Activated CD4-positive, alpha-beta T cell treated with anti-CD3 and anti-CD28 coated beads, Interleukin-2, amount 50 U/mL, for 24 hours (primary cell): ENCODE measurements around the gene SEMA5B.

Source experiments
- DNase-seq, 2 donors: peaks; one replicate each; pipeline ENCODE4 v3.0.0-alpha.2; 2020; ENCODE audit warnings: low read depth in 1 of 2, low spot score in 1 of 2

SEMA5B gene

GRCh38 chr3:123060054-123060453, 32.5 kb upstream of the SEMA5B start:
- no peak for DNase-seq

- no peak for DNase-seq
Measured at GRCh38 chr3:123058505-123058904, 30.9 kb upstream of the SEMA5B start.

GRCh38 chr3:123055352-123055751, 27.8 kb upstream of the SEMA5B start:
- DNase-seq: no peak

DNA sequence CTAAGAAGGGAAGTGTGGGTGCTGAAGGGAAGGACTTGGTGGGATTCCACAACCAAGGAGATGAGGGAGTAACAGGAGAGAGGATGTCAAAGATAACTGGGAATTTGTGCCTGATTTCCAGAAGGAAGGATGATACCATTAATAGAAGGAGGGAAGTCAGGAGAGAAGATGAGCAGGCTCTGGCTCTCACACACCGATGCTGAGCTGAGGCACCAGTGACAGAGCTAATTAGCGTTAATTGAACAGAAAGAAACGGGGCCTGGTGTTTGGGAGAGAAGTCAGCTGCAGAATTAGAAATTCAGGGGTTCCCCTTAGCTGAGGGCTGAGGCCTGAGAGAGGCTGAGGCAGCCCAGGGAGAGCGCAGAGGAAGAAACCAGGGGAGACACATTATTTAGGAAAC, 27.4 kb upstream of the SEMA5B start:
- DNase-seq: no peak

DNA sequence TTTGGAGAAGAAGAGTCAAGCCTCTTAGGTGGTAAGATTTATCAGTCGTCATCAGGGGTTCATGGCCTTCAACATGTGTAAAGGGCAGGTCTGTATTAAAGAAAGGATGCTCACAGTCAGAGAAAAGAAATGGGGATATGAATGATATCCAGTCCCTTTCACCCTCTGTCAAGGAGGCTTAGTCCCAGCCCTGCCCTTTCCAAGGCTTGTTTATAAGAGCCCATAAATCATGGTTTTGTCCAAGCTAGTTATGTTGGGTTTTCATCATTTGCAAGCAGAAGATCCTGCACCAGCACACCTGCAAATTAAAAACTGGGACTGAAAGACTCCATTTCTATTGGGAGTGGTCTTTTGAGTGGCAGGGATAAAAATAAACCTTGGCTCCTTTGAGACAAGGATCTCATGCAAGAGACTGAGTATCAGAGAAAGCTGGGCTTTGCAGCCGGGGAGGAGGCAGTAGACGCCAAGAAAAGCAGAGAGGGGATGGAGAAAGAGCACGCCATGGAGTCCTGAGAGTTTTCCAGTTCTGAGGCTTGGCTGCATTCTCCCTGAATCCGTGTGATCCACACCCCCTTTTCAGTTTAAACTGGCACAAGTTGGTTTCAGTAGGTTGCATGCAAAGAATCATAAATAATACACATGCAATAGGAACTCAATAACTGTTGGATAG, 26.7 kb upstream of the SEMA5B start:
- no peak for DNase-seq

DNA sequence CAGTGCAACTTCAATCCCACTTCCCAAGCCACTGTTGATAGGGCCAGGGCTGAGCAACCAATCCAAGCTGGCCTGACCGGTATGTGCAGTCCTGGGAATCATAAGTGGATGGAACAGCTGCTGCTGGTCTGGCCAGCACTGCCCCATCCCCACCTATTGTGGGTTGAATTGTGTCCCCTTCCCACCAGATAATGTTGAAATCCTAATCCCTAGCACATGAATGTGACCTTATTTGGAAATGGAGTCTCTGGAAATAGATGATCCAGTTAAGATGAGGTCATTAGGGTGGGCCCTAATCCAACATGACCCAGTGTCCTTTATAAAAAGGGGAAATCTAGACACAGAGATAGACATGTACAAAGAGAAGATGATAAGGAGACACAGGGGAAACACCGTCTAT, 25.5 kb upstream of the SEMA5B start:
- DNase-seq: no peak

DNA sequence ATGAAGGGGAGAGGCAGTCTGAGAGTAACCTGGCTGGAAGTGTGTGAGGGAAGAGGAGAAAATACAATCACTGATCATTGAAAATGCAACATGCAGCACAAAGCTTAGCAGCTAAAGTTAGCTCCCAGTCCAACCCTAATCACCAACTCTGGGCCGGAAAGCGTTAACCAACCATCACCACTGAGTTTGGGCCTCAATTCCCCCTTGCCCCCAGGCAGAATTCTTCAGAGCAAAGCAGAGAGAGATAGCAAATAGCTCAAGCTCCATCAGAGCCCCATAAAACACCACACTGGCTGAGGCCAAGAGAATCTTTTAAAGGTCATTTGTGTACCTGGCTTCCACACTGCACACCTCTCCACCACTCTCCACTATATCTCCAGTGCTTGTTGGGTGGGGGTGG, 23.1 kb upstream of the SEMA5B start:
- DNase-seq: no peak

GRCh38 chr3:123048480-123049237, 21.1 kb upstream of the SEMA5B start:
- no peak for DNase-seq

GRCh38 chr3:123047062-123047319, 19.4 kb upstream of the SEMA5B start:
- DNase-seq: no peak

- no peak for DNase-seq
Measured at GRCh38 chr3:123046262-123047061, 18.9 kb upstream of the SEMA5B start.

DNA sequence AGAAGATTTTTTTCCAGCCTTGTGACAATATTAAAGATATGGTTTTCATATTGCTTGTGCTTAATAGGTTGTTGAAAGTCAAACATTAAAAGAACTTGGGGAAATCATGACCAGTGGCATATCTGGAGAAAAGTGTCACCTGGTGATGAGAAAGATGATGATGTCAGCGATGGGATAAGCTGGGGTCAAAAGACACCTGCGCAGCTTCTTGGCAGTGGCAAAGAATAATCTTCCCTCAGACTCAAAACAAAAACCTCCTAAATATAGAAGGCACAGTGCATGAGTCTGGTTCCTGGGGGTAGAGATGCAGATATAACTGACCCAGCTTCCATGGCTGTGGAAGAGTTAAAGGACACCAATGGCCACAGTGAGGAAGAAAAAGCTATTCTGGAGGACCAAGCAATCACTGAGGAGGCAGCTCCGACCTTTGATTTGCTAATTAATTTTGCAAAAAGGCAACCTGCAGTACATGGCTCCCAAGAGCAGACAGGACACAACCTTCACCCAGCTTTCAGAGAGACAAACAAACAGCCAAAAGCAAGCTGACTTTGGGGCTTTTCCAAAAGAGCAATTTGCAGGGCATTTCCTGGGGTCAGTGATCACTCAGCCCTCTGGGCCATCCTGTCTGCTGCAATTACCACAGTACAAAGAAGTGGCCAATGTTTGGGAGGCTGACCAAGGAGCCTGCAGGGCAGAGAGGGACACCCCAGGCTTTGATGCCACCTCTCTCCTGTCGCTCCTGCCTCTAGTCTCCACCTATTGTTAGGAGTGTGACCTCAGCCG, 17.6 kb upstream of the SEMA5B start:
- no peak for DNase-seq

- no peak for DNase-seq
Measured at GRCh38 chr3:123042413-123042812, 14.8 kb upstream of the SEMA5B start.

GRCh38 chr3:123039178-123039577, 11.6 kb upstream of the SEMA5B start:
- no peak for DNase-seq

GRCh38 chr3:123038751-123039150, 11.2 kb upstream of the SEMA5B start:
- no peak for DNase-seq

- no peak for DNase-seq
Measured at GRCh38 chr3:123037015-123037375, 9.4 kb upstream of the SEMA5B start.

DNA sequence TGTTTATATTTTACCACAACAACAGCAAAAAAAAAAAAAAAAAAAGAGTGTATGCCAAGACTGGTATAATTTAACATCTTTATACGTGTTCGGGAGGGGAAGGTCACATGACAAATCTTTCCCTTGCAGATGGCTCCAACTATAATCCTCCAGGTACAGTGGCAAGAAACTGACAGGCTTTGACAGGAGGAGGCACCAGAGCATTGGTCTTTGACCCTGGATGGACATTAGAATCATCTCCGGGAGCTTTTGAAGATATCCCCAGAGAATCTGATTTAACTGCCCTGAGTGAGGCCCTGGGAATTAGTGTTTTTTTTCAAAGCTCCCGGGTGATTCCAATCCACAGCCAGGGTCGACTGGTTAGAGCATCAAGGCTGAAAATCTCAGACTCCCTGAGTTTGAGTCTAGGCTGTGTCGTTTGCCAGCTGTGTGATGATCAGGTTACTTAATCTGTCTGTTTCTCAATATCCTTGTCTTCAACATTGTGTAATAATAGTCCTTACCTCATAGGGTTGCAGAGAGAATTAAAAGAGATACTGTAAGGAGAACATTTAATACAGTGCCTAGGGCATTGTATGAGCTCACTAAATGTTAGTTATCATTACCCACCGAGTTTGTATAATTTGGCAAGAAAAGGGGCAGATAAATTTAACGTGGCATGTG, 8.9 kb upstream of the SEMA5B start:
- no peak for DNase-seq

GRCh38 chr3:123034996-123035395, 7.4 kb upstream of the SEMA5B start:
- no peak for DNase-seq

- DNase-seq: no peak
Measured at GRCh38 chr3:123034120-123034519, 6.6 kb upstream of the SEMA5B start.

GRCh38 chr3:123032057-123032456, 4.5 kb upstream of the SEMA5B start:
- DNase-seq: no peak

- DNase-seq: no peak
Measured at GRCh38 chr3:123031051-123031450, 3.5 kb upstream of the SEMA5B start.

DNA sequence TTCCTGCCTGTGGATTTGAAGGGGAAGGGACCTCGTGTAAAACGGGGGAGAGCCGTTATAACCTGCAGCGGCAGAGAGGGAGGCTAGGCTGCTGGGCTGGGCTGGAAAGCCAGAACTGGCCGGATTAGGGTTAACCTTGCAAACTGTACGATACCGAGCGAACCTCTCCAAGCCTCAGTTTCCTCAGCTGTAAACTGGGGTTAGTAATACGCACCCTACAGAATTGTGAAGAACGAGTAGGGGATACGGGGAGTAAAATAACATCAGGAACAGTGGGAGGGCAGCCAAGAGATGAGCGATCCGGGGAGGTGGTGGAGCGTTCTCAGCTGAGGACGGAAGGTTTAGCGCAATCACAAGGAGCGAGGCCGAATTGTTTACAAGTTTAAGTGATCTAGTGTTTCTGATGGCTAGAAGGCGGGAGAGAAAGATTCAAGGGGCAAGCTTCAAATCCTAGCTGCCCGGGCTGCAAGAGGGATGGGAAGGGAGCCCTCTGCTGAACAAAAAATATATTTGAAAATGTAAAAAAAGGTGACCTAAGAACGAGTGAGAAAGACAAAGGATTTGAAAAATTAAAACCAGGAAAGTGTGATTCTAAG, 768 bp upstream of the SEMA5B start:
- no peak for DNase-seq
